HEK293 (cell line): Measurements from ENCODE around the gene CDC27.

Experiments
- CTCF ChIA-PET: fragments of 350-600 bp; formaldehyde crosslinking; extraction: SDS; loops from one replicate; lab custom pipeline; 2021; ENCODE audit warnings: antibody characterized with exemption; lab: Yijun Ruan, JAX
- POLR2A ChIA-PET: fragments of 300-600 bp; formaldehyde crosslinking; extraction: SDS; loops from one replicate; lab custom pipeline; 2020; ENCODE audit warnings: antibody characterized with exemption, inconsistent platforms; lab: Yijun Ruan, JAX
- H3K27ac ChIP-seq: fragments of 200-500 bp; sonication (Bioruptor generic); 2 replicates; pipeline ENCODE4 v1.5.1; 2014; ENCODE audit warnings: low read depth, low read length, control low read depth, inconsistent platforms; ENCODE audit errors: extremely low read depth
- H3K36me3 ChIP-seq, 2 experiments: fragments of 200-500 bp in 1 of 2; sonication (Bioruptor generic) in 1 of 2; 1 replicate in 1 of 2; 2 replicates in 1 of 2; pipeline ENCODE4 v1.5.1; 2014 to 2017; ENCODE audit warnings: inconsistent platforms in 2 of 2, low read length in 2 of 2; ENCODE audit not compliant: control insufficient read depth in 2 of 2, insufficient read depth in 1 of 2
- H3K4me1 ChIP-seq: fragments of 200-500 bp; sonication (Bioruptor generic); 2 replicates; pipeline ENCODE4 v1.5.1; 2014; ENCODE audit warnings: mild to moderate bottlenecking, low read length, inconsistent platforms; ENCODE audit not compliant: control insufficient read depth, insufficient read depth
- H3K4me3 ChIP-seq: 2 replicates; pipeline ENCODE4 v1.5.1; 2011; ENCODE audit warnings: low read depth, mild to moderate bottlenecking, control low read depth, low read length, moderate library complexity
- H3K9me3 ChIP-seq: fragments of 200-500 bp; sonication (Bioruptor generic); 2 replicates; pipeline ENCODE4 v1.5.1; 2014; ENCODE audit warnings: low read depth, low read length, inconsistent platforms; ENCODE audit not compliant: control insufficient read depth, insufficient read depth
- BCL11A ChIP-seq: fragments of 450-650 bp; formaldehyde crosslinking; IDR thresholded peaks from 2 replicates; pipeline ENCODE4 v1.5.1; 2016; ENCODE audit warnings: low read depth, missing biosample characterization, missing genetic modification characterization
- EGR2 ChIP-seq: fragments of 450-650 bp; formaldehyde crosslinking; IDR thresholded peaks from 2 replicates; pipeline ENCODE4 v1.5.1; 2016; ENCODE audit warnings: low read depth, missing biosample characterization, missing genetic modification characterization
- GFI1B ChIP-seq: fragments of 450-650 bp; formaldehyde crosslinking; IDR thresholded peaks from 2 replicates; pipeline ENCODE4 v1.5.1; 2016; ENCODE audit warnings: missing biosample characterization, missing genetic modification characterization
- IKZF3 ChIP-seq: fragments of 450-650 bp; IDR thresholded peaks from 2 replicates; pipeline ENCODE4 v1.5.0; 2018; ENCODE audit warnings: missing biosample characterization, mild to moderate bottlenecking, missing genetic modification characterization, moderate library complexity
- SCRT1 ChIP-seq: fragments of 450-650 bp; formaldehyde crosslinking; IDR thresholded peaks from 2 replicates; pipeline ENCODE4 v1.5.1; 2016; ENCODE audit warnings: missing biosample characterization, missing genetic modification characterization, borderline replicate concordance
- SCRT2 ChIP-seq: fragments of 450-650 bp; formaldehyde crosslinking; IDR thresholded peaks from 2 replicates; pipeline ENCODE4 v1.5.1; 2016; ENCODE audit warnings: missing biosample characterization, missing genetic modification characterization
- SETDB1 ChIP-seq: IDR thresholded peaks from one replicate; pipeline ENCODE4 v1.6.1; 2017; ENCODE audit warnings: mild to moderate bottlenecking, low read length, moderate library complexity, mixed read lengths; ENCODE audit not compliant: insufficient read length
- ZBTB49 ChIP-seq: fragments of 450-650 bp; formaldehyde crosslinking; IDR thresholded peaks from 2 replicates; pipeline ENCODE4 v1.5.1; 2016; ENCODE audit warnings: missing biosample characterization, missing genetic modification characterization, low read depth
- ZFHX2 ChIP-seq: fragments of 450-650 bp; formaldehyde crosslinking; conservative IDR thresholded peaks from 2 replicates; pipeline ENCODE4 v1.5.1; 2016; ENCODE audit warnings: missing biosample characterization, missing genetic modification characterization
- ZNF10 ChIP-seq: fragments of 450-650 bp; formaldehyde crosslinking; IDR thresholded peaks from 2 replicates; pipeline ENCODE4 v1.5.1; 2017; ENCODE audit warnings: missing biosample characterization, missing genetic modification characterization
- ZNF114 ChIP-seq: fragments of 450-650 bp; formaldehyde crosslinking; IDR thresholded peaks from 2 replicates; pipeline ENCODE4 v1.5.0; 2017; ENCODE audit warnings: missing biosample characterization, missing genetic modification characterization
- ZNF169 ChIP-seq: fragments of 450-650 bp; formaldehyde crosslinking; IDR thresholded peaks from 2 replicates; pipeline ENCODE4 v1.5.1; 2016; ENCODE audit warnings: missing biosample characterization, missing genetic modification characterization
- ZNF248 ChIP-seq: fragments of 450-650 bp; formaldehyde crosslinking; IDR thresholded peaks from 2 replicates; pipeline ENCODE4 v1.5.1; 2017; ENCODE audit warnings: missing biosample characterization, missing genetic modification characterization
- ZNF433 ChIP-seq: fragments of 450-650 bp; formaldehyde crosslinking; IDR thresholded peaks from 2 replicates; pipeline ENCODE4 v1.5.1; 2016; ENCODE audit warnings: missing biosample characterization, missing genetic modification characterization, low read depth
- ZNF701 ChIP-seq: fragments of 450-650 bp; formaldehyde crosslinking; IDR thresholded peaks from 2 replicates; pipeline ENCODE4 v1.5.1; 2016; ENCODE audit warnings: missing biosample characterization, missing genetic modification characterization
- TF ChIP-seq, protein P1 (sequence below): fragments of 450-650 bp; formaldehyde crosslinking; IDR thresholded peaks from 2 replicates; pipeline ENCODE4 v1.5.1; 2016; ENCODE audit warnings: missing biosample characterization, missing genetic modification characterization

CDC27 gene

GRCh38 chr17:47210105-47210504 is 21.0 kb upstream of the CDC27 start:
- CTCF ChIA-PET, result interaction anchor here (0.7 to 1.5 kb wide), 3 partner anchors 13 to 114 kb away, joined by 3 to 8 read pairs (median 3); no protein-coding TSS in a partner anchor
- H3K4me3 ChIP-seq, result no peak overlapping the region
- no peaks in the 10 kb centered on the region for H3K9me3 ChIP-seq
- H3K36me3 ChIP-seq, result no peaks in the 10 kb centered on the region
- H3K4me1 ChIP-seq, result 0 out of 2 replicates have a peak, but pooled peaks cover under 1% of the 10 kb centered on the region
- TF ChIP-seq BCL11A (tag by site-specific recombination) (no peak), ZNF701 (tag by site-specific recombination) (no peak), ZNF10 (no peak), ZNF248 (tag by site-specific recombination) (no peak), SETDB1 (no peak), EGR2 (tag by site-specific recombination) (peak; percentile 66), IKZF3 (tag by site-specific recombination) (no peak), ZNF169 (tag by site-specific recombination) (no peak), ZNF433 (tag by site-specific recombination) (no peak), ZFHX2 (tag by site-specific recombination) (0 out of 2 replicates have a peak, but pooled peaks have one; percentile 17)
- POLR2A ChIA-PET, result no interaction called here
- no peak overlapping the region for H3K27ac ChIP-seq

DNA sequence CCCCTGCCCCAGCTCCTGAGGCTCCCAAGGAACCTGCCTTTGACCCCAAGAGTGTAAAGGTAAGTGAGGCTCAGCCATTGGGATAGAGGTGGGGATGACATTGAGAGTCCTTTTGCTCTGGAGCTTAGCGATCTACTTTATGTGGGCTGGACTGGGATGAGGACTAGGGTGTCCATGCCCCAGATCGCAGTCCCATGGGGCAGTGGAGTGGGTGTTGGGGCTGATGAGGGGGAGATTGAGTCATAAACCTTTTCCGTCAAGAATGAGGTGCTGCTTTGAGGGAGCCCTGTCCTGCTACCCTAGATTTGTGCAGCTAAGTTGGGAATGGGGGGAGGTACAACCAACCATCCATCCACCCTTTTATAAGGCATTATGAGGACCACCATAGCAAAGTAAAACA is 20.4 kb upstream of the CDC27 start:
- ChIA-PET CTCF (interaction anchor here (0.8 to 1.5 kb wide), 2 partner anchors 12 to 20 kb away, joined by 3 to 8 read pairs; no protein-coding TSS in a partner anchor), POLR2A (interaction anchor here (0.5 kb wide), 1 partner anchor 28 kb away, joined by 12 read pairs; no protein-coding TSS in a partner anchor)
- H3K4me3 ChIP-seq, result no peak overlapping the region
- H3K36me3 ChIP-seq, result no peaks in the 10 kb centered on the region
- H3K4me1 ChIP-seq, result 0 out of 2 replicates have a peak, but pooled peaks cover 5% of the 10 kb centered on the region
- H3K9me3 ChIP-seq, result no peaks in the 10 kb centered on the region
- no peak overlapping the region for H3K27ac ChIP-seq
- TF ChIP-seq ZNF114 (tag by site-specific recombination) (no peak), GFI1B (tag by site-specific recombination) (no peak)
- TF ChIP-seq, protein P1, sequence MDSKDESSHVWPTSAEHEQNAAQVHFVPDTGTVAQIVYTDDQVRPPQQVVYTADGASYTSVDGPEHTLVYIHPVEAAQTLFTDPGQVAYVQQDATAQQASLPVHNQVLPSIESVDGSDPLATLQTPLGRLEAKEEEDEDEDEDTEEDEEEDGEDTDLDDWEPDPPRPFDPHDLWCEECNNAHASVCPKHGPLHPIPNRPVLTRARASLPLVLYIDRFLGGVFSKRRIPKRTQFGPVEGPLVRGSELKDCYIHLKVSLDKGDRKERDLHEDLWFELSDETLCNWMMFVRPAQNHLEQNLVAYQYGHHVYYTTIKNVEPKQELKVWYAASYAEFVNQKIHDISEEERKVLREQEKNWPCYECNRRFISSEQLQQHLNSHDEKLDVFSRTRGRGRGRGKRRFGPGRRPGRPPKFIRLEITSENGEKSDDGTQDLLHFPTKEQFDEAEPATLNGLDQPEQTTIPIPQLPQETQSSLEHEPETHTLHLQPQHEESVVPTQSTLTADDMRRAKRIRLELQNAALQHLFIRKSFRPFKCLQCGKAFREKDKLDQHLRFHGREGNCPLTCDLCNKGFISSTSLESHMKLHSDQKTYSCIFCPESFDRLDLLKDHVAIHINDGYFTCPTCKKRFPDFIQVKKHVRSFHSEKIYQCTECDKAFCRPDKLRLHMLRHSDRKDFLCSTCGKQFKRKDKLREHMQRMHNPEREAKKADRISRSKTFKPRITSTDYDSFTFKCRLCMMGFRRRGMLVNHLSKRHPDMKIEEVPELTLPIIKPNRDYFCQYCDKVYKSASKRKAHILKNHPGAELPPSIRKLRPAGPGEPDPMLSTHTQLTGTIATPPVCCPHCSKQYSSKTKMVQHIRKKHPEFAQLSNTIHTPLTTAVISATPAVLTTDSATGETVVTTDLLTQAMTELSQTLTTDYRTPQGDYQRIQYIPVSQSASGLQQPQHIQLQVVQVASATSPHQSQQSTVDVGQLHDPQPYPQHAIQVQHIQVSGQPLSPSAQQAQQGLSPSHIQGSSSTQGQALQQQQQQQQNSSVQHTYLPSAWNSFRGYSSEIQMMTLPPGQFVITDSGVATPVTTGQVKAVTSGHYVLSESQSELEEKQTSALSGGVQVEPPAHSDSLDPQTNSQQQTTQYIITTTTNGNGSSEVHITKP (tag by site-specific recombination), result no peak

GRCh38 chr17:47208744-47209488 is 19.8 kb upstream of the CDC27 start, which contains the start of gene MYL4:
Gene MYL4 (plus strand): TSS chr17:47209348. CDS start chr17:47209423, 75 bp downstream.
- Histone ChIP-seq H3K4me1 (0 out of 2 replicates have a peak, but pooled peaks cover 5% of the 10 kb centered on the region), H3K36me3 (no peaks in the 10 kb centered on the region), H3K9me3 (no peaks in the 10 kb centered on the region), H3K27ac (no peak within 1 kb of the TSS), H3K4me3 (no peak within 1 kb of the TSS)
- ChIA-PET POLR2A (interaction anchor here (0.5 to 1.3 kb wide), 2 partner anchors 20 to 28 kb away, joined by 4 to 12 read pairs; partner anchors contain the start of gene CDC27), CTCF (interaction anchor here (1.2 kb wide), 1 partner anchor 132 kb away, joined by 5 read pairs; no protein-coding TSS in a partner anchor)
- TF ChIP-seq ZBTB49 (tag by site-specific recombination) (no peak), SCRT1 (tag by site-specific recombination) (peak; percentile 63; the same call in 1 of the 2 replicates), SCRT2 (tag by site-specific recombination) (peak; percentile 91; the same call in 1 of the 2 replicates)
